ENCODE measurements around the gene S100A7A.

Gene S100A7A

DNA sequence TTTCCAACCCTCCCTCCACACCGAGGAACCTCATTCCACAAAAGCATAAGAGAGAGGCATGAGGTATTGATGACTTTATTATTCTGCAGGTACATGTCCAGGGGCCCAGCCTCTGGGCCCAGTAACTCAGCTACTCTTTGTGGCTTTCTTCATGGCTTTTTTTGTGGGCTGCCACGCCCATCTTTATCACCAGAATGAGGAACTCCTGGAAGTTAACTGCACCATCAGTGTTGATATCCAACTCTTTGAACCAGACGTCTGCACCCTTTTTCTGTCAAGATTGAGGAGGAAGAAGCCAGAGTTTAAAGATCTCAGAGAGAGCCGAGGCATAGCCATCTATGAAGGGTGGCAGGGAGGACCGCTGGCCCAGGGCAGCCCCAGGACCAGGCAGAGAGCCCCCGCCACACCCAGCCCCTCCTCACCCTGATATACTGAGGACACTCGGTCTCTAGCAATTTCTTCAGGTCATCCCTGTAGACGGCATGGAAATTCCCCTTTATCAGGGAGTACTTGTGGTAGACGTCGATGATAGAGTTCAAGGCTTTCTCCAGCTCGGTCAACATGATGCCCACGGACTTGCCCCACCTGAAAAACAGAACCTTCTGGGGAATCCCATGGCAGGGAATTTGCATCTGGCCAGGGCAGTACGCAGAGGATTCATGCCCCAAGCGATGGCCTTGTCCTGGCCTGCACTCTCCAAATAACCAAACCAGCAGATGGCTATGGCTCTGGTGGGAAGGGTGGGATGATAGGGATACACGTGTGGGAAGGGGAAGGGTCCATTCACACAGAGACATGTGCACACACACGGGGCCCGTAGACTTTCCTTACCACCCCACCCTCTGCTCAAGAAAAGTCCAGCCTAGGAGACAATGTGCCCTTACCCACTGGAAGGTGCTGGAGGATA is 26.1 kb upstream of the S100A7A start:
- peaks cover 89 to 98% of the 10 kb centered on the region in 2 experiments for H3K4me1 ChIP-seq (ENCODE audit: control insufficient read depth in 1 of 2, insufficient read depth in 1 of 2, low read depth in 1 of 2, low read length in 1 of 2)
- H3K4me3 ChIP-seq (ENCODE audit: low read depth in 1 of 2, low read length in 1 of 2) = peak overlapping the region; percentile 89 to 96
- H3K27ac ChIP-seq = peak overlapping the region; percentile 100
- no peaks in the 10 kb centered on the region for H3K27me3 ChIP-seq
- TF ChIP-seq, protein P1, sequence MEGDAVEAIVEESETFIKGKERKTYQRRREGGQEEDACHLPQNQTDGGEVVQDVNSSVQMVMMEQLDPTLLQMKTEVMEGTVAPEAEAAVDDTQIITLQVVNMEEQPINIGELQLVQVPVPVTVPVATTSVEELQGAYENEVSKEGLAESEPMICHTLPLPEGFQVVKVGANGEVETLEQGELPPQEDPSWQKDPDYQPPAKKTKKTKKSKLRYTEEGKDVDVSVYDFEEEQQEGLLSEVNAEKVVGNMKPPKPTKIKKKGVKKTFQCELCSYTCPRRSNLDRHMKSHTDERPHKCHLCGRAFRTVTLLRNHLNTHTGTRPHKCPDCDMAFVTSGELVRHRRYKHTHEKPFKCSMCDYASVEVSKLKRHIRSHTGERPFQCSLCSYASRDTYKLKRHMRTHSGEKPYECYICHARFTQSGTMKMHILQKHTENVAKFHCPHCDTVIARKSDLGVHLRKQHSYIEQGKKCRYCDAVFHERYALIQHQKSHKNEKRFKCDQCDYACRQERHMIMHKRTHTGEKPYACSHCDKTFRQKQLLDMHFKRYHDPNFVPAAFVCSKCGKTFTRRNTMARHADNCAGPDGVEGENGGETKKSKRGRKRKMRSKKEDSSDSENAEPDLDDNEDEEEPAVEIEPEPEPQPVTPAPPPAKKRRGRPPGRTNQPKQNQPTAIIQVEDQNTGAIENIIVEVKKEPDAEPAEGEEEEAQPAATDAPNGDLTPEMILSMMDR (IDR thresholded peaks at IDR 0.05) = no peak
- peaks cover 17% of the 10 kb centered on the region for H3K36me3 ChIP-seq
- no peaks in the 10 kb centered on the region for H3K9me3 ChIP-seq

DNA sequence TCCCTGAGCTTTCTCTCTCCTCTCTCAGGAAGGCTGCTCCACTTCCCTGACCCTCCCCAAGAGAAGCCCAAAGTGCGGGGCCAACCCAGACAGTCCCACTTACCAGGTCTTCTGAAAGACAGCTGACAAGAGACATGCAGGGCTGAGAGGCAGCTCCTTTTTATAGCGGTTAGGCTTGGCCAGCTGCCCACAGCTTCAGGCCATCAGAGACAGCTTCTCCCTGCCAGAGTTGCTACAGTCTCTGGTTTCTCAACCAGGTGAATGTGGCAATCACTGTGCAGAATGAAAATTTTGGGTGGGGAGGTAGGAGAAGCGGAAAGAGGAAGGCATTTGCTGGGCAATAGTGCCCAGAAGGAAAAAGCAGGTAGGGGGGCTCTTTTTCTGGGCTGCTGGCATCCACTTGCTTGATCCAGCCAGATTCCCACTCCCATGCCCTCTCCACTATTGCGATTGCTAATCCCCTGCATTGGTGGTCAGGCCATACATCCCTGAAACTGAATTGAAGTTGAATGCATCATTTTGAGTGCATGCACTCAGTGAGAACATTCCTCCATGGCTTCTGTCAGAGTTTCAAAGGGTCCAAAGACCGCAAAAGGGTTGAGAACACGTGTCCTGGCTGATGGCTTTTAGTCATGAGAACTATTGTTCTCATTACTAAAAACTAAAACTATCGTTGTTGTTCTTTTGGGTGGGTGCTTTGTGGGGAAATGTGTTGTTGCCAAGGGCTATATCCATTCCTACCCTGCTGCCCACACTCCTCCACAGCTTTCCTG is 25.2 kb upstream of the S100A7A start, which contains the start of gene S100A8:
Gene S100A8 (minus strand): TSS at position 136 of the 773 bp plus-strand sequence. CDS start 538 bp downstream, outside the sequence.
- no peaks in the 10 kb centered on the region for H3K27me3 ChIP-seq
- H3K9me3 ChIP-seq = no peaks in the 10 kb centered on the region
- peak within 1 kb of the TSS; percentile 100 for H3K27ac ChIP-seq
- peaks cover 89 to 98% of the 10 kb centered on the region in 2 experiments for H3K4me1 ChIP-seq (ENCODE audit: control insufficient read depth in 1 of 2, insufficient read depth in 1 of 2, low read depth in 1 of 2, low read length in 1 of 2)
- peak within 1 kb of the TSS; percentile 89 to 96 for H3K4me3 ChIP-seq (ENCODE audit: low read depth in 1 of 2, low read length in 1 of 2)
- H3K36me3 ChIP-seq = peaks cover 17% of the 10 kb centered on the region
- TF ChIP-seq, protein P1 (IDR thresholded peaks at IDR 0.05) = peak; percentile 31

DNA sequence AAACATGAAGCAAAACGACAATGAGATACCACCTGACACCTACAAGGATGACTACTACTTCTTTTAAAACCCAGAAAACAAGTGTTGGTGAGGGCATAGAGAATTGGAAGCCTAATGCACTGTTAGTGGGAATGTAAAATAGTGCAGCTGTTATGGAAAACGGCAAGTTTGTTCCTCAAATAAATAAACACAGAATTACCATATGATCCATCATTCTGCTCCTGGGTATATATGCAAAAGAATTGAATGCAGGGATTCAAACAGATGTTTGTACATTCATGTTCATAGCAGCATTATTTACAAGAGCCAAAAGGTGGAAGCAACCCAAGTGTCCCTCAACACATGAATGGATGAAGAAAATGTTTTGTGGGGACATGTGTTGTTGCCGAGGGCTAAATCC is 24.1 kb upstream of the S100A7A start:
- Histone ChIP-seq H3K9me3 (no peaks in the 10 kb centered on the region), H3K4me3 (ENCODE audit: low read depth in 1 of 2, low read length in 1 of 2) (peak overlapping the region; percentile 89 to 96), H3K36me3 (peaks cover 17% of the 10 kb centered on the region), H3K27me3 (no peaks in the 10 kb centered on the region), H3K27ac (peak overlapping the region; percentile 100), H3K4me1 (ENCODE audit: control insufficient read depth in 1 of 2, insufficient read depth in 1 of 2, low read depth in 1 of 2, low read length in 1 of 2) (peaks cover 89 to 98% of the 10 kb centered on the region in 2 experiments)
- TF ChIP-seq, protein P1 (IDR thresholded peaks at IDR 0.05) = no peak

DNA sequence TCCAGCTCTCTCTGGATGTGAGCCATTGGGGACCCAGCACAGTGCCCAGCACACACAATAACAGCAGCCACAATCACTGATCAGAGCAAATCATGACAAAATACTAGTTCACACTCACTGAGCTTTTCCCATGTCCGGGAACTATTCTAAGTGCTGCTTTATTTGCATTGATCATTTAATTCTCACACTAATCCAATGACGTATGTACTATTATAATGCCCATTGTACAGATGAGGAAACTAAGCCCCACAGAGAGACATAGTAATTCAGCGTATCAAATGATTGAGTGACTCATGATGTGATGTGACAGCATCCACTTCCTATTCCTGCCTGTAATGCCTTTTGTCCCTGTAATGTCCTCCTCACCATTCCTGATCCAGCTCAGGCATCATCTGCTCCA is 23.5 kb upstream of the S100A7A start:
- peak overlapping the region; percentile 89 to 96 for H3K4me3 ChIP-seq (ENCODE audit: low read depth in 1 of 2, low read length in 1 of 2)
- TF ChIP-seq, protein P1 (IDR thresholded peaks at IDR 0.05) = no peak
- no peaks in the 10 kb centered on the region for H3K9me3 ChIP-seq
- no peaks in the 10 kb centered on the region for H3K27me3 ChIP-seq
- H3K4me1 ChIP-seq (ENCODE audit: control insufficient read depth in 1 of 2, insufficient read depth in 1 of 2, low read depth in 1 of 2, low read length in 1 of 2) = peaks cover 89 to 98% of the 10 kb centered on the region in 2 experiments
- H3K36me3 ChIP-seq = peaks cover 17% of the 10 kb centered on the region
- peak overlapping the region; percentile 100 for H3K27ac ChIP-seq

DNA sequence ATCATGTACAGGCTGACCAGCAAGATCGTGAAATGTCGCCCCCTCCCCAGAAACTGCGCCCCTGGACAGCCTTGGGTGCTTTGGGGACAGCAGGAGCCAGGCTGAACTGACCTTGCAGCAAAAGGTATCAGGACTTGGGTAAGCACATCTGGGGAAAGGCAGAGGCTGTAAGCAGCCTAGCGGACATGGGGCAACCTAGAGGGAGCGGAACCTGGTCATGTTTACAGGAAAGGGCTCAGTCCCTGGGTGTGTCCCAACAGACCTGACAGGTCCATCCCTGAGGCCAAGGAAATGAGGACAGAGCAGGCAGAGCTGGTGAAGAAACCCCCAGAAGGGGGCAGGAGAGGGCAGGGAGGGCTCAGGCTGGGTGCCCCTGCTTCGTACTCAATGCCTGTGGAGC is 22.4 kb upstream of the S100A7A start:
- TF ChIP-seq, protein P1 (IDR thresholded peaks at IDR 0.05) = peak; percentile 86
- Histone ChIP-seq H3K27me3 (no peaks in the 10 kb centered on the region), H3K36me3 (peaks cover 17% of the 10 kb centered on the region), H3K27ac (peak overlapping the region; percentile 100), H3K4me3 (ENCODE audit: low read depth in 1 of 2, low read length in 1 of 2) (peak overlapping the region; percentile 89 to 96), H3K4me1 (ENCODE audit: control insufficient read depth in 1 of 2, insufficient read depth in 1 of 2, low read depth in 1 of 2, low read length in 1 of 2) (peaks cover 89 to 98% of the 10 kb centered on the region in 2 experiments), H3K9me3 (no peaks in the 10 kb centered on the region)
